K562 (cell line): ENCODE data around the gene MYCBP2. TPM values are rescaled to one million over a fixed set of nuclear protein-coding genes. Genes with fewer than 3 reads are reported as not detected.

ENCODE experiments used
- ATAC-seq: fragments of 200-7000 bp; cut with Tn5 transposase; 3 replicates; pipeline ENCODE4 v1.9.1; 2020; ENCODE audit warnings: moderate library complexity
- BruUV-seq: library from RNA; stranded (reverse); fragments of 400-500 nt; replicated peaks from 2 replicates; lab custom pipeline; 2021; lab: Mats Ljungman, UMichigan
- CTCF ChIA-PET: fragments of 300-600 bp; formaldehyde crosslinking; extraction: SDS; loops from one replicate; lab custom pipeline; 2021; ENCODE audit warnings: low intra/inter-chr PET ratio; lab: Yijun Ruan, JAX
- POLR2A ChIA-PET: fragments of 300-600, 350-650 bp; sonication (Branson Sonifier 250); formaldehyde crosslinking; extraction: SDS; loops from one replicate; lab custom pipeline; 2021; ENCODE audit warnings: antibody characterized with exemption, inconsistent platforms; lab: Yijun Ruan, JAX
- DNase-seq, 4 experiments: peaks; one replicate each; pipeline versions ENCODE4 v3.0.0 to v3.0.0-alpha.2; 2011 to 2018; ENCODE audit warnings: low spot score in 3 of 4, mixed read lengths in 3 of 4; ENCODE audit errors: extremely low read depth in 1 of 4
- FAIRE-seq: peaks from 2 replicates; lab custom pipeline; 2011; peaks lifted over from hg19 to GRCh38; lab: Jason Lieb, UNC
- H2AFZ ChIP-seq: 2 replicates; pipeline ENCODE4 v1.6.0; 2011; ENCODE audit warnings: low read depth, low read length, control low read depth, inconsistent platforms
- H3K27ac ChIP-seq: fragments of 200-600 bp; 3 replicates; pipeline ENCODE4 v1.8.0; 2011; ENCODE audit warnings: low read depth, mild to moderate bottlenecking, control low read depth, inconsistent platforms, low read length, moderate library complexity, mixed read lengths; ENCODE audit errors: extremely low read depth
- H3K27me3 ChIP-seq, 2 experiments: fragments of 300-600 bp in 1 of 2; 2 replicates in 1 of 2; 3 replicates in 1 of 2; pipeline versions ENCODE4 v1.6.0 to v1.8.0; 2011; ENCODE audit warnings: inconsistent platforms in 2 of 2, low read length in 2 of 2, mild to moderate bottlenecking in 1 of 2, mixed read lengths in 1 of 2, moderate library complexity in 1 of 2; ENCODE audit not compliant: control insufficient read depth in 2 of 2, insufficient read depth in 2 of 2
- H3K36me3 ChIP-seq: fragments of 300-600 bp; 3 replicates; pipeline ENCODE4 v1.8.0; 2011; ENCODE audit warnings: mild to moderate bottlenecking, low read length, inconsistent platforms; ENCODE audit not compliant: control insufficient read depth, insufficient read depth
- H3K4me1 ChIP-seq, 2 experiments: fragments of 200-600 bp in 1 of 2; replicated peaks in 1 of 2; 2 replicates in 1 of 2; 3 replicates in 1 of 2; pipeline versions ENCODE4 v1.5.1 to v1.8.0; 2011; ENCODE audit warnings: inconsistent platforms in 2 of 2, low read length in 2 of 2, mild to moderate bottlenecking in 1 of 2, mixed read lengths in 1 of 2, moderate library complexity in 1 of 2; ENCODE audit not compliant: control insufficient read depth in 2 of 2, insufficient read depth in 2 of 2
- H3K4me2 ChIP-seq: 2 replicates; pipeline ENCODE4 v1.6.1; 2011; ENCODE audit warnings: low read length, control low read depth, inconsistent platforms, mixed read lengths; ENCODE audit not compliant: insufficient read depth
- H3K4me3 ChIP-seq: fragments of 200-600 bp; sonication (generic), shearing (Covaris generic); 2 replicates; pipeline ENCODE4 v1.5.1; 2016; ENCODE audit warnings: control low read depth, inconsistent platforms
- H3K79me2 ChIP-seq: fragments of 200-600 bp; 3 replicates; pipeline ENCODE4 v1.8.0; 2011; ENCODE audit warnings: low read length, inconsistent platforms; ENCODE audit not compliant: control insufficient read depth, insufficient read depth
- H3K9ac ChIP-seq, 2 experiments: 2 replicates each; pipeline versions ENCODE4 v1.6.0 to v1.6.1; 2011; ENCODE audit warnings: low read depth in 2 of 2, low read length in 2 of 2, control low read depth in 1 of 2, inconsistent platforms in 1 of 2, mild to moderate bottlenecking in 1 of 2, mixed read lengths in 1 of 2; ENCODE audit not compliant: insufficient read depth in 1 of 2
- H3K9me1 ChIP-seq: one replicate; pipeline ENCODE4 v1.6.0; 2011; ENCODE audit warnings: inconsistent platforms, mild to moderate bottlenecking, low read length, moderate library complexity; ENCODE audit not compliant: control insufficient read depth, insufficient read depth
- H3K9me3 ChIP-seq: replicated peaks from 2 replicates; pipeline ENCODE4 v1.5.1; 2011; ENCODE audit warnings: low read depth, low read length, inconsistent platforms; ENCODE audit not compliant: control insufficient read depth, insufficient read depth
- H4K20me1 ChIP-seq: replicated peaks from 2 replicates; pipeline ENCODE4 v1.6.1; 2011; ENCODE audit warnings: low read length, inconsistent platforms, mixed read lengths; ENCODE audit not compliant: control insufficient read depth, insufficient read depth
- ATF4 ChIP-seq: fragments of 450-650 bp; formaldehyde crosslinking; IDR thresholded peaks from 2 replicates; pipeline ENCODE4 v1.4.0; 2022; ENCODE audit warnings: mild to moderate bottlenecking, moderate library complexity
- CBFA2T2 ChIP-seq: fragments of 450-650 bp; conservative IDR thresholded peaks from 2 replicates; pipeline ENCODE4 v1.6.1; 2017; ENCODE audit warnings: mild to moderate bottlenecking
- CBX8 ChIP-seq: fragments of 200-600 bp; sonication (generic); IDR thresholded peaks from 2 replicates; pipeline ENCODE4 v1.6.1; 2012; ENCODE audit warnings: borderline replicate concordance, mixed run types, low read depth, mild to moderate bottlenecking, moderate library complexity, mixed read lengths, low read length, control low read depth, inconsistent platforms; ENCODE audit not compliant: poor library complexity, severe bottlenecking; ENCODE audit errors: extremely low read depth
- CREBBP ChIP-seq: IDR thresholded peaks from one replicate; pipeline ENCODE4 v1.6.1; 2012; ENCODE audit warnings: low read depth, mild to moderate bottlenecking, control low read depth, inconsistent platforms, low read length
- CTBP1 ChIP-seq: fragments of 450-650 bp; IDR thresholded peaks from 2 replicates; pipeline ENCODE4 v1.6.1; 2016; ENCODE audit warnings: borderline replicate concordance
- DEAF1 ChIP-seq: fragments of 450-650 bp; formaldehyde crosslinking; IDR thresholded peaks from 2 replicates; pipeline ENCODE4 v1.4.0; 2020; ENCODE audit warnings: mild to moderate bottlenecking, moderate library complexity
- GTF2B ChIP-seq: IDR thresholded peaks from 2 replicates; pipeline ENCODE4 v1.6.1; 2011; ENCODE audit not compliant: insufficient read length; ENCODE audit errors: extremely low read depth
- MTA1 ChIP-seq: fragments of 450-650 bp; IDR thresholded peaks from 2 replicates; pipeline ENCODE4 v1.6.1; 2017; ENCODE audit warnings: borderline replicate concordance
- NR3C1 ChIP-seq: sonication (generic); formaldehyde crosslinking; IDR thresholded peaks from 2 replicates; pipeline ENCODE4 v1.8.1; 2022; ENCODE audit warnings: missing genetic modification reagents
- PHF8 ChIP-seq: fragments of 200-600 bp; sonication (generic); IDR thresholded peaks from 2 replicates; pipeline ENCODE4 v1.6.1; 2012; ENCODE audit warnings: mixed run types, mild to moderate bottlenecking, inconsistent platforms, low read length, moderate library complexity, borderline replicate concordance
- XRCC5 ChIP-seq: fragments of 200-400 bp; formaldehyde crosslinking; IDR thresholded peaks from 2 replicates; pipeline ENCODE4 v1.6.1; 2017; ENCODE audit warnings: low read depth, mild to moderate bottlenecking, low read length
- ZBTB11 ChIP-seq, 3 experiments: fragments of 200-800 bp in 1 of 3; fragments of 250-450 bp in 1 of 3; fragments of 450-650 bp in 1 of 3; sonication (Bioruptor Pico) in 1 of 3; sonication (Bioruptor generic) in 1 of 3; formaldehyde crosslinking in 1 of 3; IDR thresholded peaks; 2 replicates each; pipeline versions ENCODE4 v1.6.1 to v1.8.0; 2016 to 2022; ENCODE audit warnings: mild to moderate bottlenecking in 2 of 3, missing genetic modification characterization in 2 of 3, missing compliant biosample characterization in 1 of 3, moderate library complexity in 1 of 3
- ZFP30 ChIP-seq: fragments of 250-450 bp; sonication (Bioruptor Pico); IDR thresholded peaks from 2 replicates; pipeline ENCODE4 v1.8.0; 2022; ENCODE audit warnings: moderate library complexity, mild to moderate bottlenecking, inconsistent platforms, borderline replicate concordance
- ZNF444 ChIP-seq: fragments of 250-450 bp; sonication (Bioruptor Pico); IDR thresholded peaks from 2 replicates; pipeline ENCODE4 v1.4.0; 2020; ENCODE audit warnings: mild to moderate bottlenecking, moderate library complexity
- ZNF561 ChIP-seq: fragments of 450-650 bp; formaldehyde crosslinking; conservative IDR thresholded peaks from 2 replicates; pipeline ENCODE4 v1.4.0; 2020; ENCODE audit warnings: mild to moderate bottlenecking, moderate library complexity
- in situ Hi-C: fragments of 300-500 bp; cut with MboI; formaldehyde crosslinking; loops from 4 replicates; pipeline ENCODE4 v1.15.0; 2018; ENCODE audit warnings: inconsistent platforms, mixed read lengths
- intact Hi-C: fragments of 100-400 bp; cut with micrococcal nuclease; formaldehyde crosslinking; loops from 2 replicates; pipeline ENCODE4 v1.14.2; 2022
- polyA plus RNA-seq, 8 experiments: library from polyadenylated mRNA; depleted of rRNA in 4 of 8; stranded (reverse) in 5 of 8; unstranded in 3 of 8; fragments of >200 nt; fragmentation: Nextera tagmentation in 2 of 8; fragmentation: Illumina TruSeq in 1 of 8; extraction: Ambion mirVana in 2 of 8; extraction: Trizol in 1 of 8; gene quantifications; 2 replicates each; pipeline versions ENCODE4 v1.2.1 to v1.2.3, GENCODE V29; 2011 to 2014; ENCODE audit warnings: inconsistent platforms in 1 of 8, missing spikeins in 1 of 8
- total RNA-seq, 7 experiments: library from RNA; depleted of rRNA in 6 of 7; stranded (reverse); fragments of >200 nt in 6 of 7; fragmentation: Illumina TruSeq in 2 of 7; extraction: Trizol in 2 of 7; gene quantifications; 2 replicates each; pipeline versions ENCODE4 v1.2.1 to v1.2.3, GENCODE V29; 2011 to 2021; ENCODE audit warnings: low replicate concordance in 1 of 7

MYCBP2 gene
- total and polyA plus RNA-seq, 9 of the 15 experiments (the other 6 are each of a cell fraction or from before 2014, with no cell fraction given), result 13.2 to 47.2 (median 28.9) TPM

GRCh38 chr13:77337159-77337558 is 10.3 kb upstream of the MYCBP2 start (continued):
- no peak for TF ChIP-seq ATF4 (CRISPR knock-in tag)

GRCh38 chr13:77335543-77335942 is 8.6 kb upstream of the MYCBP2 start:
- Histone ChIP-seq H3K4me2 (no peak overlapping the region), H3K9ac (no peak overlapping the region), H3K4me1 (no peaks in the 10 kb centered on the region), H3K36me3 (no peaks in the 10 kb centered on the region), H2AFZ (no peak overlapping the region), H3K79me2 (no peaks in the 10 kb centered on the region), H3K4me3 (no peak overlapping the region), H3K9me3 (no peaks in the 10 kb centered on the region), H3K9me1 (no peaks in the 10 kb centered on the region), H3K27me3 (peaks cover 0 to 4% of the 10 kb centered on the region in 2 experiments; a peak in 2 of 5 replicates), H3K27ac (no peak overlapping the region), H4K20me1 (no peaks in the 10 kb centered on the region)
- POLR2A ChIA-PET, result no interaction called here
- in situ Hi-C loops (no loop called here), intact Hi-C loops (no loop called here)
- FAIRE-seq (no peak), DNase-seq (no peak), ATAC-seq (no peak)
- CTCF ChIA-PET, result no interaction called here
- BruUV-seq, result no TSS peak
- TF ChIP-seq CTBP1 (no peak), XRCC5 (no peak), CBX8 (no peak), CBFA2T2 (no peak), NR3C1 (no peak), MTA1 (no peak), CREBBP (no peak), ZFP30 (CRISPR knock-in tag) (no peak), GTF2B (no peak), ZNF444 (CRISPR knock-in tag) (no peak), ZBTB11 (CRISPR knock-in tag; IDR thresholded peaks at IDR 0.05) (no peak), DEAF1 (no peak), PHF8 (no peak), ZNF561 (no peak)
